WTC11 (cell line): ENCODE results near the gene GRIN2A.

Experiments
- GRHL2 ChIP-seq: fragments of 250-450 bp; sonication (Bioruptor Pico); IDR thresholded peaks from 2 replicates; pipeline ENCODE4 v1.8.0; 2022; ENCODE audit warnings: mild to moderate bottlenecking, moderate library complexity; ENCODE audit not compliant: insufficient replicate concordance, severe bottlenecking
- ZBTB21 ChIP-seq: sonication (generic); formaldehyde crosslinking; IDR thresholded peaks from 2 replicates; pipeline ENCODE4 v1.8.1; 2023; ENCODE audit warnings: mild to moderate bottlenecking, missing genetic modification reagents, borderline replicate concordance
- ZNF263 ChIP-seq: sonication (generic); formaldehyde crosslinking; IDR thresholded peaks from 2 replicates; pipeline ENCODE4 v1.8.1; 2022; ENCODE audit warnings: low read depth, mild to moderate bottlenecking, moderate library complexity, missing genetic modification reagents
- TF ChIP-seq, protein P1 (sequence below): sonication (generic); formaldehyde crosslinking; IDR thresholded peaks from 2 replicates; pipeline ENCODE4 v1.8.0; 2022; ENCODE audit warnings: mild to moderate bottlenecking, missing genetic modification reagents
- TF ChIP-seq, protein P2 (sequence below): sonication (generic); formaldehyde crosslinking; IDR thresholded peaks from 2 replicates; pipeline ENCODE4 v1.8.1; 2023; ENCODE audit warnings: mild to moderate bottlenecking, missing genetic modification reagents, moderate library complexity
- TF ChIP-seq, protein P3 (sequence below): fragments of 200-600 bp; IDR thresholded peaks from 2 replicates; pipeline ENCODE4 v1.8.0; 2022; ENCODE audit warnings: antibody characterized with exemption
- TF ChIP-seq, protein P4 (sequence below): sonication (generic); formaldehyde crosslinking; conservative IDR thresholded peaks from 2 replicates; pipeline ENCODE4 v1.8.1; 2023; ENCODE audit warnings: mild to moderate bottlenecking, low read depth, missing genetic modification reagents, moderate library complexity

DNA sequence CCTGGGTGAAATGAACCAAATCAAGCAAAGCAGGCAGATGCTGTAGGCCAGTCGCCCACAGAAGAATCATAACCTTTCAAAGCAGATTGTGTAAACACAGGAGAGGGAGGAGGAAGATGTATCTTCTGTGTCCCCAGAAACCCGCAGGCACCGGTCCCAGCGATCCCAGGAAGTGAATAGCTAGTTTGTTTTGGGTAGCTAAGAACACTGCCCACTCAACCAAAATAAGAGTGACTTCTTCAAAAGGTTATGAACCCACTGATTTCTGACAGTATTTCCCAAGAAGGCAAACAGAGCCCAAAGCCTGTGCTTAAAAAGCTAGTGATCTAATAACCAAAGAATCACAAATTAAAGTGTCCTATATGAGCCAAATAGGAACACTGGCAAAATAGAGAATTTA is 67.8 kb downstream of the GRIN2A start:
- TF ChIP-seq GRHL2 (CRISPR knock-in tag) (no peak), ZNF263 (CRISPR knock-in tag) (no peak), ZBTB21 (CRISPR knock-in tag) (no peak)
- TF ChIP-seq, protein P1, sequence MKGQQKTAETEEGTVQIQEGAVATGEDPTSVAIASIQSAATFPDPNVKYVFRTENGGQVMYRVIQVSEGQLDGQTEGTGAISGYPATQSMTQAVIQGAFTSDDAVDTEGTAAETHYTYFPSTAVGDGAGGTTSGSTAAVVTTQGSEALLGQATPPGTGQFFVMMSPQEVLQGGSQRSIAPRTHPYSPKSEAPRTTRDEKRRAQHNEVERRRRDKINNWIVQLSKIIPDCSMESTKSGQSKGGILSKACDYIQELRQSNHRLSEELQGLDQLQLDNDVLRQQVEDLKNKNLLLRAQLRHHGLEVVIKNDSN: no peak
- TF ChIP-seq, protein P2, sequence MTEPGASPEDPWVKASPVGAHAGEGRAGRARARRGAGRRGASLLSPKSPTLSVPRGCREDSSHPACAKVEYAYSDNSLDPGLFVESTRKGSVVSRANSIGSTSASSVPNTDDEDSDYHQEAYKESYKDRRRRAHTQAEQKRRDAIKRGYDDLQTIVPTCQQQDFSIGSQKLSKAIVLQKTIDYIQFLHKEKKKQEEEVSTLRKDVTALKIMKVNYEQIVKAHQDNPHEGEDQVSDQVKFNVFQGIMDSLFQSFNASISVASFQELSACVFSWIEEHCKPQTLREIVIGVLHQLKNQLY (CRISPR knock-in tag): no peak
- TF ChIP-seq, protein P3, sequence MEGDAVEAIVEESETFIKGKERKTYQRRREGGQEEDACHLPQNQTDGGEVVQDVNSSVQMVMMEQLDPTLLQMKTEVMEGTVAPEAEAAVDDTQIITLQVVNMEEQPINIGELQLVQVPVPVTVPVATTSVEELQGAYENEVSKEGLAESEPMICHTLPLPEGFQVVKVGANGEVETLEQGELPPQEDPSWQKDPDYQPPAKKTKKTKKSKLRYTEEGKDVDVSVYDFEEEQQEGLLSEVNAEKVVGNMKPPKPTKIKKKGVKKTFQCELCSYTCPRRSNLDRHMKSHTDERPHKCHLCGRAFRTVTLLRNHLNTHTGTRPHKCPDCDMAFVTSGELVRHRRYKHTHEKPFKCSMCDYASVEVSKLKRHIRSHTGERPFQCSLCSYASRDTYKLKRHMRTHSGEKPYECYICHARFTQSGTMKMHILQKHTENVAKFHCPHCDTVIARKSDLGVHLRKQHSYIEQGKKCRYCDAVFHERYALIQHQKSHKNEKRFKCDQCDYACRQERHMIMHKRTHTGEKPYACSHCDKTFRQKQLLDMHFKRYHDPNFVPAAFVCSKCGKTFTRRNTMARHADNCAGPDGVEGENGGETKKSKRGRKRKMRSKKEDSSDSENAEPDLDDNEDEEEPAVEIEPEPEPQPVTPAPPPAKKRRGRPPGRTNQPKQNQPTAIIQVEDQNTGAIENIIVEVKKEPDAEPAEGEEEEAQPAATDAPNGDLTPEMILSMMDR: no peak
- TF ChIP-seq, protein P4, sequence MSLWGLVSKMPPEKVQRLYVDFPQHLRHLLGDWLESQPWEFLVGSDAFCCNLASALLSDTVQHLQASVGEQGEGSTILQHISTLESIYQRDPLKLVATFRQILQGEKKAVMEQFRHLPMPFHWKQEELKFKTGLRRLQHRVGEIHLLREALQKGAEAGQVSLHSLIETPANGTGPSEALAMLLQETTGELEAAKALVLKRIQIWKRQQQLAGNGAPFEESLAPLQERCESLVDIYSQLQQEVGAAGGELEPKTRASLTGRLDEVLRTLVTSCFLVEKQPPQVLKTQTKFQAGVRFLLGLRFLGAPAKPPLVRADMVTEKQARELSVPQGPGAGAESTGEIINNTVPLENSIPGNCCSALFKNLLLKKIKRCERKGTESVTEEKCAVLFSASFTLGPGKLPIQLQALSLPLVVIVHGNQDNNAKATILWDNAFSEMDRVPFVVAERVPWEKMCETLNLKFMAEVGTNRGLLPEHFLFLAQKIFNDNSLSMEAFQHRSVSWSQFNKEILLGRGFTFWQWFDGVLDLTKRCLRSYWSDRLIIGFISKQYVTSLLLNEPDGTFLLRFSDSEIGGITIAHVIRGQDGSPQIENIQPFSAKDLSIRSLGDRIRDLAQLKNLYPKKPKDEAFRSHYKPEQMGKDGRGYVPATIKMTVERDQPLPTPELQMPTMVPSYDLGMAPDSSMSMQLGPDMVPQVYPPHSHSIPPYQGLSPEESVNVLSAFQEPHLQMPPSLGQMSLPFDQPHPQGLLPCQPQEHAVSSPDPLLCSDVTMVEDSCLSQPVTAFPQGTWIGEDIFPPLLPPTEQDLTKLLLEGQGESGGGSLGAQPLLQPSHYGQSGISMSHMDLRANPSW: no peak
